Activated T-cell treated with anti-CD3 and anti-CD28 coated beads, Interleukin-2, amount 50 U/mL, for 48 hours (primary cell): ENCODE data around the gene MOCS2.
A peak's percentile ranks its signal among the peaks of the same experiment; 100 is the strongest.

Source experiments
- DNase-seq, 2 experiments: peaks; one replicate each; pipeline ENCODE4 v3.0.0-alpha.2; 2020

The MOCS2 gene

GRCh38 chr5:53092242-53092641 lies 17.3 kb downstream of the MOCS2 start:
- DNase-seq, result no peak

DNA sequence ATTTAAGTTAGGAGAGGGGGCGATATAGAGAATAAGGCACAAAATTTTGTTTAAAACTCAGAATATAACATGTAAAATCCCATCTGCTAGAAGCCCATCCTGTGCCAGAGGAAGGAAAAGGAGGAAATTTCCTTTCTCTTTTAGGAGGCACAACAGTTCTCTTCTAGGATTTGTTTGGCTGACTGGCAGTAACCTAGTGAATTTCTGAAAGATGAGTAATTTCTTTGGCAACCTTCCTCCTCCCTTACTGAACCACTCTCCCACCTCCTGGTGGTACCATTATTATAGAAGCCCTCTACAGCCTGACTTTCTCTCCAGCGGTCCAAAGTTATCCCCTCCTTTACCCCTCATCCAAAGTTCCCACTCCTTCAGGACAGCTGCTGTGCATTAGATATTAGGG lies 18.3 kb downstream of the MOCS2 start:
- no peak for DNase-seq

GRCh38 chr5:53090229-53090628 lies 19.3 kb downstream of the MOCS2 start:
- no peak for DNase-seq

GRCh38 chr5:53089481-53089991 lies 20.0 kb downstream of the MOCS2 start:
- no peak for DNase-seq

- DNase-seq, result no peak
Measured at GRCh38 chr5:53087621-53088121, 21.9 kb downstream of the MOCS2 start.

GRCh38 chr5:53087171-53087570 lies 22.4 kb downstream of the MOCS2 start:
- no peak for DNase-seq

GRCh38 chr5:53084546-53085255 lies 24.9 kb downstream of the MOCS2 start:
- DNase-seq, result no peak

- DNase-seq, result no peak
Measured at GRCh38 chr5:53083927-53084326, 25.6 kb downstream of the MOCS2 start.

GRCh38 chr5:53080271-53080670 lies 29.3 kb downstream of the MOCS2 start:
- DNase-seq, result no peak

- no peak for DNase-seq
Measured at GRCh38 chr5:53076014-53076583, 33.5 kb downstream of the MOCS2 start.

DNA sequence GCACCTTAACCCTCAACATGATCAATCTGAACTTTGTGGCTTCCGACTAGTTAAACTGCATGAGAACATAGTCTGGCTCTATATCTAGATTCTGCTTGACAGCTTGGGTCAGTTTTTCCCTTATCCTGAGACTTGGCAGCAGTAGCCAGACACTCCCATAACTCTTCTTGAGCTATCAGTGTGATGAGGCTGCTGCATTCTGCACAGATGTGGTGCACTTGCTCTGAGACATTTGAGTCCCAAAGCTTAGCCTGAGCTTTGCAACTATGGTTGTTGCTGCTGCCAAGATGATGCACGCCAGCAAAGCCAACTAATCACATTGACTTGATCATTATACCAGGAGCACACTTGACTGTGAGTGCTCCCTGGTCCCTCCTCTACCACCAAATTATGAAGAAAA lies 36.2 kb downstream of the MOCS2 start:
- no peak for DNase-seq

GRCh38 chr5:53071738-53072137 lies 37.8 kb downstream of the MOCS2 start:
- DNase-seq, result no peak

- no peak for DNase-seq
Measured at GRCh38 chr5:53071298-53071697, 38.3 kb downstream of the MOCS2 start.

GRCh38 chr5:53069626-53070025 lies 39.9 kb downstream of the MOCS2 start:
- DNase-seq, result peak; percentile 59 to 75

- DNase-seq, result no peak
Measured at GRCh38 chr5:53068291-53068836, 41.2 kb downstream of the MOCS2 start.

DNA sequence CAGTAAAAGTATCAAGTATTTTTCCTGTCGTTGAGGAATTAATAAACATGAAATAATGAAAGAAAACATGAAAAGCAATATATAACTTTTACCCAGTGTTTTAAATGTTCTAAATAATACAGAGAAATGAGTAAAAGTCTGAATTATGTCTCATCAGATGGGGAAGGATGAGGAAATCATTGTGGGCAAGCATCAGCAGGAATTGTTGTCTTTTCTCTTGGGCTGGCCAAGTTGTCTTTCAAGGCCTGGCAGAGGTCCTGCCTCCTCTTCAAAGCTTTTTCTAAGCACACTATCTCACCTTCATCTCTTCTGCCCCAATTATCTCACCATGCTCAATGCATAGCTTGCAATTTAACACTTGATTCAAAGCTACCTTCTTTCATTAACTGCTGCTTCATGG lies 41.9 kb downstream of the MOCS2 start:
- no peak for DNase-seq

GRCh38 chr5:53066088-53066487 lies 43.5 kb downstream of the MOCS2 start:
- no peak for DNase-seq

- no peak for DNase-seq
Measured at GRCh38 chr5:53063791-53064190, 45.8 kb downstream of the MOCS2 start.

DNA sequence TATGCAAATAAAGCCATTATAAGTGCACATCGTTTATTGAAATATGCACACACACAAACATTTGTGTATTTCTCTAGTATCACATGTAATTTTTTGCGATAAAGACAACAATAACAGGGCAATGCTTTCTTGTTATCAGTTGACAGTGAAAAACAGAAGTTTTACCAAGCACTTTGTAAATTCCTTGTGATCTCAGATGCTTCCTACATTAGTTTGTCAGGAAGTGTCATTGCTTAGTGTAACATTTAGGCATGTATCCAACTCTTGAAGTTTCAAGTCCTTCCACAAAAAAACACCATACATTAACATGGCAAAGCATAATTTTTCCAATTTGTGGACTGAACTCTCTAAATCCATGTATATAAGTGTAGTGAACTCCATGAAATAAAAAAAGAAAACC lies 46.4 kb downstream of the MOCS2 start:
- no peak for DNase-seq

DNA sequence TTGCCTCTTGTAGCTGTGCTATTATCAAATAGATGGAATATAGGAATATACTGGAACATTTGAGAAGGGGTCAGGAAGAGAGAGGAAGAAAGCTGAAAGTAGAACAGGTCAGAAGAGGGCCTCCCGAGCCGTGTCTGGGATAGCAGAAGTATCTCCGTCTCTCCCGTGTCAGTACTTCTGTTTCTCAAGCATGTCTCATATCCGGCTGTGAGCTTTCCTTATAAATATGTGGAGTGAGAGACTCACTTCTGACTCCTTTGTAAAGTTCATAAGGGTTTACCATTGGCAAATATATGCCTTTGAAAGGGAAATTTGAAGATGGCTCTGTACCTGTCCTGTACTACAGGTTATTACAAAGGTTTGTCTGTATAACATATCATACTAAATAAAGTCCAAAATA lies 50.3 kb downstream of the MOCS2 start:
- no peak for DNase-seq

DNA sequence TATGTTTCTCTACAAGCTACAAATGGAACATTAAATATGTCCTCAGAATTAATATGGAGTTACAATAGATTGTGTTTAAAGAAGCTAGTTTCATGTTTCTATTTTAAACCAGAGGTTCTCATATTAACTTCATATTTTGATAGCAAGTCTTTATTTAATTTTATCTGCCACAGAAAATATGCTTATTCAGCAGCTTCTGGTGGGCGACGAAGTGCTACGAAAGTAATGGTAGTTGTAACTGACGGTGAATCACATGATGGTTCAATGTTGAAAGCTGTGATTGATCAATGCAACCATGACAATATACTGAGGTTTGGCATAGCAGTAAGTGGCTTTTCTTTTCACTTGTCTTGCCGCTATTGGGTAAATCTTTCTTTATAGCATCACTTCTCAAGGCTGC lies 54.2 kb downstream of the MOCS2 start:
- DNase-seq, result no peak

- DNase-seq, result no peak
Measured at GRCh38 chr5:53053364-53053763, 56.2 kb downstream of the MOCS2 start.

DNA sequence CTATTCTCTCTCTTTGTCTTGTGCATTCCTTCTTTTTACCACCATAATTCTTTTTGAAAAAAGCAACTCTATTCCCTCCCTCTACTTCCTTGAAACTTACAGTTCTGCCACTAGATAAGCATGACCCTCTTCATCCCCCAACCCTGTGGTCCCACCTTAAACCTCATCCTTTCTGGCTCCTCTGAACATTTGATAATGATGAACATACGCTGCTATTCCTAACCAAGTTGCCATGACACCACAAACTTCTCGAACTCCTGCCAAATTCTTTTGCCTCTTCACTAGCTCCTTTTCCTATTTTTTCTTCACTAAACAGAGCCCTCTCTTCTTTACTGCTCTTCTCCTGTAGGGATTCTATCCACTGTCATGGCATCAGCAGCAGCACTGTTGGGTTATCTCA lies 57.1 kb downstream of the MOCS2 start:
- DNase-seq, result no peak

GRCh38 chr5:53048248-53048647 lies 61.3 kb downstream of the MOCS2 start:
- DNase-seq, result no peak
